HepG2 (cell line): ENCODE measurements around the gene KATNB1. TPM values are rescaled to one million over a fixed set of nuclear protein-coding genes. Genes with fewer than 3 reads are reported as not detected.
A peak's percentile ranks its signal among the peaks of the same experiment; 100 is the strongest.

ENCODE experiments used
- ATF7-NPFF ChIP-seq: sonication (generic); formaldehyde crosslinking; IDR thresholded peaks from 2 replicates; pipeline ENCODE4 v1.8.1; 2023; ENCODE audit warnings: mild to moderate bottlenecking, low read depth, missing genetic modification reagents, moderate library complexity
- DR1 ChIP-seq: sonication (generic); formaldehyde crosslinking; IDR thresholded peaks from 2 replicates; pipeline ENCODE4 v1.8.0; 2021; ENCODE audit warnings: mild to moderate bottlenecking, missing genetic modification reagents, inconsistent platforms
- HMGA1 ChIP-seq: sonication (generic); formaldehyde crosslinking; conservative IDR thresholded peaks from 2 replicates; pipeline ENCODE4 v1.4.0; 2020; ENCODE audit warnings: missing genetic modification reagents
- HNRNPL ChIP-seq: fragments of 200-400 bp; formaldehyde crosslinking; IDR thresholded peaks from 2 replicates; pipeline ENCODE4 v1.6.1; 2017; ENCODE audit warnings: mild to moderate bottlenecking, low read depth, low read length
- MEIS1 ChIP-seq: sonication (generic); formaldehyde crosslinking; IDR thresholded peaks from 2 replicates; pipeline ENCODE4 v1.9.0; 2021; ENCODE audit warnings: mild to moderate bottlenecking, missing genetic modification reagents, moderate library complexity, borderline replicate concordance
- MTA1 ChIP-seq: sonication (generic); formaldehyde crosslinking; IDR thresholded peaks from 2 replicates; pipeline ENCODE4 v1.4.0; 2020; ENCODE audit warnings: missing genetic modification reagents, mild to moderate bottlenecking, borderline replicate concordance
- NPAS2 ChIP-seq: sonication (generic); formaldehyde crosslinking; IDR thresholded peaks from 2 replicates; pipeline ENCODE4 v1.8.0; 2022; ENCODE audit warnings: mild to moderate bottlenecking, missing genetic modification reagents, borderline replicate concordance
- PHF21A ChIP-seq: sonication (generic); formaldehyde crosslinking; IDR thresholded peaks from 2 replicates; pipeline ENCODE4 v1.5.0; 2020; ENCODE audit warnings: mild to moderate bottlenecking, missing genetic modification reagents
- POLR2AphosphoS2 ChIP-seq: IDR thresholded peaks from 2 replicates; pipeline ENCODE4 v1.6.1; 2011; ENCODE audit warnings: low read depth, low read length, improper control_type of control experiment
- SAP130 ChIP-seq: IDR thresholded peaks from 2 replicates; pipeline ENCODE4 v1.6.1; 2016; ENCODE audit warnings: low read depth
- STAG1 ChIP-seq: sonication (generic); formaldehyde crosslinking; IDR thresholded peaks from 2 replicates; pipeline ENCODE4 v1.4.0; 2020; ENCODE audit warnings: missing genetic modification reagents
- TBL1XR1 ChIP-seq: fragments of 150-350 bp; IDR thresholded peaks from 2 replicates; pipeline ENCODE4 v1.6.1; 2014; ENCODE audit warnings: borderline replicate concordance, low read length; ENCODE audit not compliant: partially characterized antibody
- YEATS4 ChIP-seq: sonication (generic); formaldehyde crosslinking; IDR thresholded peaks from 2 replicates; pipeline ENCODE4 v1.4.0; 2020; ENCODE audit warnings: missing genetic modification reagents, borderline replicate concordance
- ZNF160 ChIP-seq: sonication (generic); formaldehyde crosslinking; IDR thresholded peaks from 2 replicates; pipeline ENCODE4 v1.8.0; 2022; ENCODE audit warnings: mild to moderate bottlenecking, inconsistent platforms, missing genetic modification reagents
- ZNF232 ChIP-seq: sonication (generic); formaldehyde crosslinking; IDR thresholded peaks from 2 replicates; pipeline ENCODE4 v1.4.0; 2020; ENCODE audit warnings: missing genetic modification reagents, borderline replicate concordance
- ZNF513 ChIP-seq: sonication (generic); formaldehyde crosslinking; conservative IDR thresholded peaks from 2 replicates; pipeline ENCODE4 v1.5.0; 2020; ENCODE audit warnings: missing genetic modification reagents
- ZNF550 ChIP-seq: sonication (generic); formaldehyde crosslinking; IDR thresholded peaks from 2 replicates; pipeline ENCODE4 v1.4.0; 2020; ENCODE audit warnings: mild to moderate bottlenecking, missing genetic modification reagents, borderline replicate concordance
- ZNF557 ChIP-seq: sonication (generic); formaldehyde crosslinking; IDR thresholded peaks from 2 replicates; pipeline ENCODE4 v1.4.0; 2020; ENCODE audit warnings: missing genetic modification reagents
- ZNF569 ChIP-seq: sonication (generic); formaldehyde crosslinking; IDR thresholded peaks from 2 replicates; pipeline ENCODE4 v1.5.0; 2020; ENCODE audit warnings: mild to moderate bottlenecking, missing genetic modification reagents, moderate library complexity, borderline replicate concordance
- ZNF574 ChIP-seq: sonication (generic); formaldehyde crosslinking; IDR thresholded peaks from 2 replicates; pipeline ENCODE4 v1.4.0; 2020; ENCODE audit warnings: missing genetic modification reagents
- ZNF619 ChIP-seq: sonication (generic); formaldehyde crosslinking; IDR thresholded peaks from 2 replicates; pipeline ENCODE4 v1.4.0; 2020; ENCODE audit warnings: mild to moderate bottlenecking, missing genetic modification reagents
- ZNF788 ChIP-seq: sonication (generic); formaldehyde crosslinking; IDR thresholded peaks from 2 replicates; pipeline ENCODE4 v1.5.0; 2020; ENCODE audit warnings: mild to moderate bottlenecking, missing genetic modification reagents, borderline replicate concordance
- ZNF800 ChIP-seq: sonication (generic); formaldehyde crosslinking; IDR thresholded peaks from 2 replicates; pipeline ENCODE4 v1.4.0; 2020; ENCODE audit warnings: missing genetic modification reagents
- polyA plus RNA-seq, 8 experiments: library from polyadenylated mRNA; depleted of rRNA in 3 of 8; stranded (reverse) in 7 of 8; unstranded in 1 of 8; fragments of >200 nt; fragmentation: Illumina TruSeq in 4 of 8; extraction: Trizol in 4 of 8; gene quantifications; 2 replicates each; pipeline versions ENCODE4 v1.2.1 to v1.2.3, GENCODE V29; 2011 to 2016; ENCODE audit warnings: low read depth in 4 of 8, missing spikeins in 1 of 8, mixed read lengths in 1 of 8; ENCODE audit not compliant: insufficient read depth in 1 of 8
- total RNA-seq, 5 experiments: library from RNA; depleted of rRNA; stranded (reverse); fragments of >200 nt; fragmentation: Illumina TruSeq; extraction: Trizol; gene quantifications; 2 replicates each; pipeline ENCODE4 v1.2.3, GENCODE V29; 2016; ENCODE audit warnings: low read depth in 1 of 5

KATNB1 gene
- total and polyA plus RNA-seq, 2 of the 13 experiments (the other 11 are each of a cell fraction or from before 2014, with no cell fraction given): 31.5 to 43.5 TPM

- TF ChIP-seq ZNF800: no peak
- no peak for TF ChIP-seq MTA1
- TF ChIP-seq HNRNPL: 0 out of 2 replicates have a peak, but pooled peaks have one; percentile 45
- peak; percentile 9; the same call in 1 of the 2 replicates for TF ChIP-seq ZNF160
- peak; percentile 47; the same call in 1 of the 2 replicates for TF ChIP-seq POLR2AphosphoS2
- no peak; the same call in 1 of the 2 replicates for TF ChIP-seq ZNF569 (CRISPR knock-in tag)
- peak; percentile 75; the same call in 1 of the 2 replicates for TF ChIP-seq DR1 (CRISPR knock-in tag)
- peak; percentile 87 for TF ChIP-seq ZNF619 (CRISPR knock-in tag)
- no peak for TF ChIP-seq ZNF550 (CRISPR knock-in tag)
- TF ChIP-seq ZNF574: no peak; the same call in 1 of the 2 replicates
- no peak for TF ChIP-seq STAG1 (CRISPR knock-in tag)
- peak; percentile 30; the same call in 1 of the 2 replicates for TF ChIP-seq YEATS4 (CRISPR knock-in tag)
- no peak for TF ChIP-seq NPAS2 (CRISPR knock-in tag)
- no peak for TF ChIP-seq ZNF557 (CRISPR knock-in tag)
- peak; percentile 44; the same call in 1 of the 2 replicates for TF ChIP-seq ZNF788 (CRISPR knock-in tag)
- TF ChIP-seq TBL1XR1: no peak
- TF ChIP-seq ZNF232: no peak
- no peak for TF ChIP-seq ZNF513 (CRISPR knock-in tag)
- peak; percentile 67; the same call in 1 of the 2 replicates for TF ChIP-seq PHF21A (CRISPR knock-in tag)
- TF ChIP-seq SAP130: peak; percentile 25; the same call in 1 of the 2 replicates
- TF ChIP-seq ATF7-NPFF (CRISPR knock-in tag): peak; percentile 87
- TF ChIP-seq HMGA1 (CRISPR knock-in tag): no peak
- 0 out of 2 replicates have a peak, but pooled peaks have one; percentile 33 for TF ChIP-seq MEIS1 (CRISPR knock-in tag)
These were observed 430 bp upstream of the KATNB1 start (continued) for GRCh38 chr16:57734925-57735754.
